Stimulated activated CD8-positive, alpha-beta memory T cell treated with anti-CD3 and anti-CD28 coated beads, Interleukin-12 subunit alpha, Interleukin-12 subunit beta, amount 100 ng/mL, for 4 hours (primary cell): ENCODE data around the gene FBN3.

Experiments used
- DNase-seq: peaks from one replicate; pipeline ENCODE4 v3.0.0-alpha.2; 2020; ENCODE audit warnings: low read depth

The FBN3 gene

GRCh38 chr19:8089664-8090601 lies 59.5 kb downstream of the FBN3 start:
- DNase-seq, result no peak

GRCh38 chr19:8088752-8089663 lies 60.4 kb downstream of the FBN3 start:
- no peak for DNase-seq

GRCh38 chr19:8087876-8088275 lies 61.5 kb downstream of the FBN3 start:
- DNase-seq, result no peak

- DNase-seq, result no peak
Measured at GRCh38 chr19:8086849-8087248, 62.5 kb downstream of the FBN3 start.

- no peak for DNase-seq
Measured at GRCh38 chr19:8085598-8086408, 63.6 kb downstream of the FBN3 start.

GRCh38 chr19:8084152-8084551 lies 65.2 kb downstream of the FBN3 start:
- DNase-seq, result no peak

- DNase-seq, result no peak
Measured at GRCh38 chr19:8083141-8083540, 66.3 kb downstream of the FBN3 start.

GRCh38 chr19:8081569-8082550 lies 67.5 kb downstream of the FBN3 start:
- no peak for DNase-seq

- no peak for DNase-seq
Measured at GRCh38 chr19:8080832-8081231, 68.6 kb downstream of the FBN3 start.

- no peak for DNase-seq
Measured at GRCh38 chr19:8079988-8080387, 69.4 kb downstream of the FBN3 start.

- no peak for DNase-seq
Measured at GRCh38 chr19:8075158-8076074, 74.0 kb downstream of the FBN3 start.

- DNase-seq, result no peak
Measured at GRCh38 chr19:8074501-8074900, 74.9 kb downstream of the FBN3 start.

- no peak for DNase-seq
Measured at GRCh38 chr19:8071912-8072311, 77.5 kb downstream of the FBN3 start.

GRCh38 chr19:8069096-8069973 lies 80.1 kb downstream of the FBN3 start:
- no peak for DNase-seq

GRCh38 chr19:8065875-8066261 lies 83.5 kb downstream of the FBN3 start:
- DNase-seq, result no peak

- DNase-seq, result no peak
Measured at GRCh38 chr19:8064911-8065874, 84.2 kb downstream of the FBN3 start.

- DNase-seq, result no peak
Measured at GRCh38 chr19:8057545-8058270, 91.7 kb downstream of the FBN3 start.
